ENCODE results near the gene GRAPL. TPM values are rescaled to one million over a fixed set of nuclear protein-coding genes. Genes with fewer than 3 reads are reported as not detected.
"Not testable (repeated sequence)": the region's sequence is repeated elsewhere in the genome, so short reads cannot be mapped to it uniquely, and the experiment has no call there.

Gene GRAPL
- polyA plus RNA-seq = not detected

GRCh38 chr17:19127148-19127980, at the start of gene GRAPL:
Gene GRAPL (plus strand): TSS chr17:19127589. CDS start chr17:19127620, 31 bp downstream.
- H3K9me3 Mint-ChIP-seq; H3K27ac Mint-ChIP-seq; H3K4me3 Mint-ChIP-seq; DNase-seq; H3K36me3 Mint-ChIP-seq; H3K27me3 Mint-ChIP-seq (ENCODE audit: low read depth in 3 of 3); H3K4me1 Mint-ChIP-seq: not testable (repeated sequence)

GRCh38 chr17:19088804-19089685, 38.3 kb upstream of the GRAPL start:
- DNase-seq; H3K36me3 Mint-ChIP-seq; H3K4me1 Mint-ChIP-seq; H3K9me3 Mint-ChIP-seq; H3K27me3 Mint-ChIP-seq (ENCODE audit: low read depth in 3 of 3); H3K27ac Mint-ChIP-seq; H3K4me3 Mint-ChIP-seq: not testable (repeated sequence)

GRCh38 chr17:19090058-19090772, 37.2 kb upstream of the GRAPL start:
- H3K9me3 Mint-ChIP-seq, H3K27ac Mint-ChIP-seq, H3K4me1 Mint-ChIP-seq: not testable (repeated sequence)

GRCh38 chr17:19092737-19093683, 34.4 kb upstream of the GRAPL start:
- H3K9me3 Mint-ChIP-seq; H3K36me3 Mint-ChIP-seq; H3K27me3 Mint-ChIP-seq (ENCODE audit: low read depth in 3 of 3); H3K4me1 Mint-ChIP-seq; DNase-seq; H3K27ac Mint-ChIP-seq; H3K4me3 Mint-ChIP-seq: not testable (repeated sequence)

More at GRCh38 chr17:19090058-19090772, 37.2 kb upstream of the GRAPL start:
- H3K27me3 Mint-ChIP-seq (ENCODE audit: low read depth in 3 of 3); H3K36me3 Mint-ChIP-seq; H3K4me3 Mint-ChIP-seq; DNase-seq: not testable (repeated sequence)

GRCh38 chr17:19093684-19094438, 33.5 kb upstream of the GRAPL start:
- H3K9me3 Mint-ChIP-seq; H3K27ac Mint-ChIP-seq; H3K4me3 Mint-ChIP-seq; H3K27me3 Mint-ChIP-seq (ENCODE audit: low read depth in 3 of 3); DNase-seq; H3K4me1 Mint-ChIP-seq; H3K36me3 Mint-ChIP-seq: not testable (repeated sequence)

- not testable (repeated sequence) for H3K9me3 Mint-ChIP-seq, H3K4me1 Mint-ChIP-seq, H3K36me3 Mint-ChIP-seq, DNase-seq, H3K27ac Mint-ChIP-seq, H3K4me3 Mint-ChIP-seq
- H3K27me3 Mint-ChIP-seq (ENCODE audit: low read depth in 3 of 3) = peaks cover 0 to 12% (median 5%) of the 10 kb centered on the region in 3 donors
Measured at GRCh38 chr17:19108517-19108916, 18.9 kb upstream of the GRAPL start.

GRCh38 chr17:19110189-19111097, 16.9 kb upstream of the GRAPL start:
- not testable (repeated sequence) for H3K4me3 Mint-ChIP-seq, H3K4me1 Mint-ChIP-seq, H3K9me3 Mint-ChIP-seq, DNase-seq, H3K36me3 Mint-ChIP-seq, H3K27ac Mint-ChIP-seq
- peaks cover 0 to 12% (median 5%) of the 10 kb centered on the region in 3 donors for H3K27me3 Mint-ChIP-seq (ENCODE audit: low read depth in 3 of 3)

- Mint-ChIP-seq H3K27ac (peak overlapping the region in 5 of 6 donors; percentile 39 to 78 (median 75)), H3K27me3 (ENCODE audit: low read depth in 3 of 3) (peaks cover 0 to 12% (median 5%) of the 10 kb centered on the region in 3 donors), H3K4me3 (peak overlapping the region; percentile 80 to 83 (median 82))
- H3K36me3 Mint-ChIP-seq, H3K4me1 Mint-ChIP-seq, H3K9me3 Mint-ChIP-seq: not testable (repeated sequence)
- DNase-seq = peak; percentile 59 to 63 (median 61)
Measured at GRCh38 chr17:19111111-19111711, 16.2 kb upstream of the GRAPL start.

GRCh38 chr17:19111801-19112458, 15.5 kb upstream of the GRAPL start:
- not testable (repeated sequence) for H3K9me3 Mint-ChIP-seq, H3K4me1 Mint-ChIP-seq, H3K36me3 Mint-ChIP-seq
- Mint-ChIP-seq H3K27me3 (ENCODE audit: low read depth in 3 of 3) (peaks cover 0 to 12% (median 5%) of the 10 kb centered on the region in 3 donors), H3K27ac (peak overlapping the region; percentile 49 to 92 (median 68)), H3K4me3 (peak overlapping the region; percentile 82 to 85 (median 83))
- DNase-seq = peak; percentile 68 to 79 (median 79)

GRCh38 chr17:19112459-19112826, 14.9 kb upstream of the GRAPL start:
- H3K4me1 Mint-ChIP-seq, H3K4me3 Mint-ChIP-seq, H3K36me3 Mint-ChIP-seq, H3K9me3 Mint-ChIP-seq: not testable (repeated sequence)
- Mint-ChIP-seq H3K27ac (peak overlapping the region in 1 of 6 donors; percentile 85), H3K27me3 (ENCODE audit: low read depth in 3 of 3) (peaks cover 0 to 12% (median 5%) of the 10 kb centered on the region in 3 donors)
- DNase-seq = peak in 2 of 3 donors; percentile 29 to 47

- not testable (repeated sequence) for H3K4me3 Mint-ChIP-seq; H3K36me3 Mint-ChIP-seq; H3K27ac Mint-ChIP-seq; DNase-seq; H3K9me3 Mint-ChIP-seq; H3K27me3 Mint-ChIP-seq (ENCODE audit: low read depth in 3 of 3); H3K4me1 Mint-ChIP-seq
Measured at GRCh38 chr17:19118695-19119094, 8.7 kb upstream of the GRAPL start.

Measured in immature natural killer cell (primary cell).